LNCAP (cell line): Measurements from ENCODE around the gene CFAP20DC.

ENCODE experiments used
- CTCF ChIP-seq: fragments of 450-650 bp; IDR thresholded peaks from 2 replicates; pipeline ENCODE4 v1.5.1; 2017; ENCODE audit warnings: mild to moderate bottlenecking

CFAP20DC gene

GRCh38 chr3:58986654-58987053 lies 63.2 kb downstream of the CFAP20DC start:
- TF ChIP-seq CTCF = no peak

GRCh38 chr3:58979840-58980239 lies 70.0 kb downstream of the CFAP20DC start:
- no peak for TF ChIP-seq CTCF

GRCh38 chr3:58973796-58974195 lies 76.0 kb downstream of the CFAP20DC start:
- no peak for TF ChIP-seq CTCF

GRCh38 chr3:58965865-58966264 lies 84.0 kb downstream of the CFAP20DC start:
- no peak for TF ChIP-seq CTCF

- TF ChIP-seq CTCF = no peak
Observed at GRCh38 chr3:58963928-58964503, 85.8 kb downstream of the CFAP20DC start.

GRCh38 chr3:58962816-58963215 lies 87.0 kb downstream of the CFAP20DC start:
- no peak for TF ChIP-seq CTCF

- TF ChIP-seq CTCF = no peak
Observed at GRCh38 chr3:58962040-58962651, 87.7 kb downstream of the CFAP20DC start.

- TF ChIP-seq CTCF = no peak
Observed at GRCh38 chr3:58955308-58955707, 94.5 kb downstream of the CFAP20DC start.
